OCI-LY3 (cell line): ENCODE data around the gene ADGRD1.

Experiments used
- H2AFZ ChIP-seq: fragments of 200-600, 300-600 bp; shearing (Covaris generic); 2 replicates; pipeline ENCODE4 v1.6.0; 2014; ENCODE audit warnings: antibody characterized with exemption, low read depth, low read length
- H3K27ac ChIP-seq: fragments of 200-600, 300-600 bp; sonication (generic); 2 replicates; pipeline ENCODE4 v1.5.1; 2014; ENCODE audit warnings: mild to moderate bottlenecking, low read length, moderate library complexity, mixed read lengths
- H3K27me3 ChIP-seq: fragments of 200-600, 300-600 bp; sonication (generic); 2 replicates; pipeline ENCODE4 v1.6.1; 2014; ENCODE audit warnings: low read depth, low read length, mixed read lengths
- H3K36me3 ChIP-seq: fragments of 200-600, 300-600 bp; sonication (generic); replicated peaks from 2 replicates; pipeline ENCODE3; 2014; ENCODE audit warnings: low read depth, low read length, mixed read lengths
- H3K4me1 ChIP-seq: fragments of 300-600, 200-600 bp; sonication (generic); 2 replicates; pipeline ENCODE4 v1.6.1; 2014; ENCODE audit warnings: low read length, mixed read lengths
- H3K4me2 ChIP-seq: fragments of 200-600, 300-600 bp; sonication (generic); 2 replicates; pipeline ENCODE4 v1.6.1; 2014; ENCODE audit warnings: low read length, mixed read lengths
- H3K4me3 ChIP-seq: fragments of 300-600, 200-600 bp; sonication (generic); 2 replicates; pipeline ENCODE4 v1.5.1; 2014; ENCODE audit warnings: antibody characterized with exemption, mild to moderate bottlenecking, low read length, moderate library complexity
- H3K79me2 ChIP-seq: fragments of 300-600, 200-600 bp; shearing (Covaris generic); 2 replicates; pipeline ENCODE4 v1.6.1; 2014; ENCODE audit warnings: mild to moderate bottlenecking, low read length, mixed read lengths
- H3K9ac ChIP-seq: fragments of 300-600, 200-600 bp; shearing (Covaris generic); 2 replicates; pipeline ENCODE4 v1.6.0; 2014; ENCODE audit warnings: mild to moderate bottlenecking, low read length, moderate library complexity
- H3K9me3 ChIP-seq: fragments of 200-600, 300-600 bp; shearing (Covaris generic); 2 replicates; pipeline ENCODE4 v1.6.1; 2014; ENCODE audit warnings: low read length, mixed read lengths; ENCODE audit not compliant: insufficient read depth
- H4K20me1 ChIP-seq: fragments of 200-600, 300-600 bp; sonication (generic); 2 replicates; pipeline ENCODE4 v1.6.1; 2016; ENCODE audit warnings: low read length, mixed read lengths; ENCODE audit not compliant: insufficient read depth
- EZH2phosphoT487 ChIP-seq: fragments of 200-600 bp; shearing (Covaris generic); IDR thresholded peaks from 2 replicates; pipeline ENCODE4 v1.6.1; 2018; ENCODE audit warnings: antibody characterized with exemption, mixed run types, low read depth
- TF ChIP-seq, protein P1 (sequence below): fragments of 200-600, 300-600 bp; sonication (generic); IDR thresholded peaks from 2 replicates; pipeline ENCODE4 v1.5.1; 2014; ENCODE audit warnings: antibody characterized with exemption, low read length, low read depth

ADGRD1 gene

DNA sequence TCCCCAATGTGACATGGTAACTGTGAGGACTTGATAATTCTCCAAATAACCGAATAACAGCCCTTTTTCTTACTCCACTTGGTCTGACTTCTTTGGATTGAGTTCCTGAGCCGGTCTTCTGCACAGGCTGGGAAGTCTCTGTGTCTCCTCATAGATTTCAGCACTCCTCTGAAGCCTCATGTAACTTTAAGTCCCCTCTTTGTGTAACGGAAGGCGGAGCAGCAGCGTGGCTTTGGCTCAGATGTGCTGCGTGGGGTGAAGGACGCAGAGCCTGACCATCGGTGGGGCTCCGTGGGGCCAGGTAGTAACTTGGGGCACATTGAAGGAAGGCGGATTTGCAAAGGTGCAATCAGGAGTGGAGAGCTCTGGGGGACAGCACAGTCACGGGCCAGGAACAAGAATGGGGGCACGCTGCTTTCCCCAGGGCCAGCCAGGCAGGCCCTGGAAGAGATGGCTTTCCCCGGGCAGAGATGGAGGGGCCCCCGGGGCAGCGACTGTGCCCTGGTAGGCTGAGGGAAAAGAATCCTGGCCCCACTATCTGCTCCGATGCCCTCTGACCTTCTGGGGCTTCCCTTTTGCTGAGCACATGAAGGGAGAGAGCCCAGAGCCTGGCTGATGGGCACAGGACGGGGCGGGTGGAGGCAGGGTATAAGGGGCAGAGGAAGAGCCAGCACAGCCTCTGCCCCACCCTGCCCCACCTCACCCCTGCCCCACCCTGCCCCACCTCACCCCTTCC lies 56.9 kb downstream of the ADGRD1 start:
- Histone ChIP-seq H3K9me3 (no peaks in the 10 kb centered on the region), H4K20me1 (no peaks in the 10 kb centered on the region), H3K27me3 (no peaks in the 10 kb centered on the region), H3K9ac (no peak overlapping the region), H3K4me2 (no peak overlapping the region), H2AFZ (no peak overlapping the region), H3K4me3 (no peak overlapping the region), H3K79me2 (no peaks in the 10 kb centered on the region), H3K27ac (no peak overlapping the region), H3K4me1 (no peaks in the 10 kb centered on the region), H3K36me3 (no peaks in the 10 kb centered on the region)
- TF ChIP-seq EZH2phosphoT487 = no peak
- TF ChIP-seq, protein P1, sequence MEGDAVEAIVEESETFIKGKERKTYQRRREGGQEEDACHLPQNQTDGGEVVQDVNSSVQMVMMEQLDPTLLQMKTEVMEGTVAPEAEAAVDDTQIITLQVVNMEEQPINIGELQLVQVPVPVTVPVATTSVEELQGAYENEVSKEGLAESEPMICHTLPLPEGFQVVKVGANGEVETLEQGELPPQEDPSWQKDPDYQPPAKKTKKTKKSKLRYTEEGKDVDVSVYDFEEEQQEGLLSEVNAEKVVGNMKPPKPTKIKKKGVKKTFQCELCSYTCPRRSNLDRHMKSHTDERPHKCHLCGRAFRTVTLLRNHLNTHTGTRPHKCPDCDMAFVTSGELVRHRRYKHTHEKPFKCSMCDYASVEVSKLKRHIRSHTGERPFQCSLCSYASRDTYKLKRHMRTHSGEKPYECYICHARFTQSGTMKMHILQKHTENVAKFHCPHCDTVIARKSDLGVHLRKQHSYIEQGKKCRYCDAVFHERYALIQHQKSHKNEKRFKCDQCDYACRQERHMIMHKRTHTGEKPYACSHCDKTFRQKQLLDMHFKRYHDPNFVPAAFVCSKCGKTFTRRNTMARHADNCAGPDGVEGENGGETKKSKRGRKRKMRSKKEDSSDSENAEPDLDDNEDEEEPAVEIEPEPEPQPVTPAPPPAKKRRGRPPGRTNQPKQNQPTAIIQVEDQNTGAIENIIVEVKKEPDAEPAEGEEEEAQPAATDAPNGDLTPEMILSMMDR = no peak

DNA sequence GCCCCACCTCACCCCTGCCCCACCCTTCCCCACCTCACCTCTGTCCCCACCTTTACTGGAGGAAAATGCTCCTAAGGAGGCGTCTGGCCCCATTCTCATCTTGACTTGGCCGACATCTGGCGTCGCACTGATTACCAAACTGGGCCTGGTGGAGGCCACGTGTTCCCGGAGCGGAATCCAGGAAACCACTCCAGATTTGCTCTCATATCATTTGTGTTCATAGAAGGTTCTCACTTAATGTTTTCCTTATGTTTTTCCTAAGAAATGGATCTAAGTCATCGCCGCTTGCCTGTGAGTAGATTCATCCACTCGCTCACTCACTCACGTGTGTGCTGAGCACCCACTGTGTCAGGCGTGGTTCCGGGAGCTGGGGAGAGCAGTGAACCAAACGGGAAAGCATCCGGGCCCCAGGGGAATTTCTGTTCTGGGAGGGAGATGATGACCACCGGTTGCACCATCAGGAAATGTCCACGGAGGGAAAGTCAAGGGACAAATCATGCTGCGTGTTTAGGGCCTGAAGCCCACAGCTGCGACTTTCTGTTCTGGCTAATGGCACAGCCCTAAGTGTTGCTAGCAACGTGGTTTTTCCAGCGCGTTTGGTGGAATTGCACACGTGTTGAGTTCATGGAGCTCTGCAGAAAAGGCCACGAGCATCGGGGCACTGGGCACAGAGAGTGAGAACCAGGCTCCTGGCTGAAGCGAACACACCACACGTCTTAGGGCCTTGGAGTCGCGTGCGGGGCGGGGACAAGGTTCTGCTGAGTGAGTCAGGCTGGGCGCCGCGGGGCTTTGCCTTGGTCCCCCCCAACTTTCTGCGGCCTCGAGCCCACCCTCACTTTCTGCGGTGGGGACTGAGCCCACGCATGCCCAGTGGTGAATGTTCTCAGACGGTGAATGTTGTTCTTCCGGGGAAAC lies 57.7 kb downstream of the ADGRD1 start:
- TF ChIP-seq EZH2phosphoT487 = no peak
- TF ChIP-seq, protein P1 = no peak
- H3K27ac ChIP-seq = no peak overlapping the region
- H3K4me1 ChIP-seq = no peaks in the 10 kb centered on the region
- H3K9ac ChIP-seq = no peak overlapping the region
- no peak overlapping the region for H3K4me3 ChIP-seq
- no peaks in the 10 kb centered on the region for H3K27me3 ChIP-seq
- H3K9me3 ChIP-seq = no peaks in the 10 kb centered on the region
- no peak overlapping the region for H2AFZ ChIP-seq
- no peaks in the 10 kb centered on the region for H3K36me3 ChIP-seq
- no peaks in the 10 kb centered on the region for H3K79me2 ChIP-seq
- H4K20me1 ChIP-seq = no peaks in the 10 kb centered on the region
- no peak overlapping the region for H3K4me2 ChIP-seq

DNA sequence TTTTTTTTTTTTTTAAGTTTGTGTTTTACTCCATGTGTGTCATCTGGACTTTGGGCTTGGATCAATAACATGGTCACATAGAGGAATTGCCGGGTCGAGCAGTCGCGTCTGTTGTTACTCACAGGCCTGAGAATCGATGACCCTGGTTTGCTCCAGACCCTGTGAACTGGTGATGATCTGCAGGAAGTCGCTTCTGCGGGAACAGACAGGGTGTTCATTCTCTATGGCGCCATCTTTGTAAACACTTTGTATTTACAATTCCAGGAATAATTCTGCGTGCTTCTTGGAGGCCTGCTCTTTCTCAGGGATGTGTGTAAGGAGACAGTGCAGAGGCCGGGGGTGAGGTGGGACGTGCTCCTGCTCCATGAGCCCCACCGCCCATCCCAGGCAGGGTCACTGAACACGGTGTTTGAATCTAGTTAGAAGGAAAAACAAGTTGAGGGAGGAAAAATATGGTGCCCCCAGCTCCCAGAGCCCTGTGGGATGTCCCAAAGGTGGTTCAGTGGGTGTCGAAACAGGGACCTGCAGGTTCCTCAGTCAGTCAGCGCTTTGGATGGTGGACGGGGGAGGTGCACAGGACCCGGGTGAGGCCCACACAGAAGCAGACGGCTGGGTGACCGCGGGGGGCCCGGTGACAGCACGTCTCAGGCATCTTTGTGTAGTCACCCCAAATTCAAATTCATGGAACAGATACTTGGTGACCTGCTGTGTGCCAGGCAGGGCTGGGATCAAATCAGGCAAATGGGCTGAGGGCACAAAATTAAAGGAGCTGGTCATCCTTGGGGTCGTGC lies 58.8 kb downstream of the ADGRD1 start:
- H3K27ac ChIP-seq = no peak overlapping the region
- no peaks in the 10 kb centered on the region for H3K4me1 ChIP-seq

More for the DNA sequence above, 58.8 kb downstream of the ADGRD1 start:
- Histone ChIP-seq H4K20me1 (no peaks in the 10 kb centered on the region), H3K79me2 (no peaks in the 10 kb centered on the region), H3K4me2 (no peak overlapping the region), H3K36me3 (no peaks in the 10 kb centered on the region), H3K27me3 (no peaks in the 10 kb centered on the region), H3K9me3 (no peaks in the 10 kb centered on the region), H2AFZ (no peak overlapping the region), H3K9ac (no peak overlapping the region), H3K4me3 (no peak overlapping the region)
- TF ChIP-seq, protein P1 = no peak
- no peak for TF ChIP-seq EZH2phosphoT487
